SK-N-SH (cell line): ENCODE data around the gene ZC3H7A. TPM values are rescaled to one million over a fixed set of nuclear protein-coding genes. Genes with fewer than 3 reads are reported as not detected.
A peak's percentile ranks its signal among the peaks of the same experiment; 100 is the strongest.

Source experiments
- CTCF ChIA-PET: fragments of 300-600, 350-600 bp; formaldehyde crosslinking; extraction: SDS; loops from one replicate; lab custom pipeline; 2021; lab: Yijun Ruan, JAX
- POLR2A ChIA-PET: fragments of 350-600 bp; sonication (Branson Sonifier 250); formaldehyde crosslinking; extraction: SDS; loops from one replicate; lab custom pipeline; 2020; ENCODE audit warnings: antibody characterized with exemption, inconsistent platforms; lab: Yijun Ruan, JAX
- DNase-seq: peaks from one replicate; pipeline ENCODE4 v3.0.0; 2012
- H2AFZ ChIP-seq: fragments of 200-600 bp; sonication (generic); 2 replicates; pipeline ENCODE4 v1.8.1; 2016; ENCODE audit warnings: antibody characterized with exemption, mild to moderate bottlenecking, low read depth
- H3F3A ChIP-seq: fragments of 200-600 bp; sonication (generic); replicated peaks from 2 replicates; pipeline ENCODE3; 2016; ENCODE audit warnings: antibody characterized with exemption, mild to moderate bottlenecking; ENCODE audit not compliant: insufficient read depth
- H3K27ac ChIP-seq, 2 experiments: fragments of 200-500 bp in 1 of 2; fragments of 200-600 bp in 1 of 2; sonication (Bioruptor generic) in 1 of 2; sonication (generic), shearing (Covaris generic) in 1 of 2; 2 replicates each; pipeline versions ENCODE4 v1.5.1 to v1.6.1; 2014 to 2016; ENCODE audit warnings: low read depth in 2 of 2, inconsistent platforms in 1 of 2, low read length in 1 of 2, mild to moderate bottlenecking in 1 of 2, mixed read lengths in 1 of 2
- H3K27me3 ChIP-seq: fragments of 200-600 bp; sonication (generic), shearing (Covaris generic); 2 replicates; pipeline ENCODE4 v1.6.1; 2016; ENCODE audit warnings: mixed run types; ENCODE audit not compliant: insufficient read depth
- H3K36me3 ChIP-seq, 2 experiments: fragments of 200-500 bp in 1 of 2; fragments of 200-600 bp in 1 of 2; sonication (Bioruptor generic) in 1 of 2; sonication (generic) in 1 of 2; replicated peaks in 1 of 2; 2 replicates each; pipeline versions ENCODE3 to v1.5.1; 2014 to 2016; ENCODE audit warnings: low read length in 1 of 2, mild to moderate bottlenecking in 1 of 2; ENCODE audit not compliant: insufficient read depth in 2 of 2, control insufficient read depth in 1 of 2
- H3K4me1 ChIP-seq, 2 experiments: fragments of 200-500 bp in 1 of 2; fragments of 200-600 bp in 1 of 2; sonication (Bioruptor generic) in 1 of 2; sonication (generic), shearing (Covaris generic) in 1 of 2; 2 replicates each; pipeline versions ENCODE4 v1.5.1 to v1.6.1; 2014 to 2016; ENCODE audit warnings: low read depth in 1 of 2, low read length in 1 of 2, mixed run types in 1 of 2; ENCODE audit not compliant: insufficient read depth in 2 of 2, control insufficient read depth in 1 of 2
- H3K4me2 ChIP-seq: fragments of 200-600 bp; sonication (generic), shearing (Covaris generic); 2 replicates; pipeline ENCODE4 v1.6.1; 2017; ENCODE audit warnings: mixed run types
- H3K4me3 ChIP-seq, 2 experiments: fragments of 200-500 bp in 1 of 2; fragments of 200-600 bp in 1 of 2; sonication (Bioruptor generic) in 1 of 2; sonication (generic), shearing (Covaris generic) in 1 of 2; 2 replicates each; pipeline versions ENCODE4 v1.5.1 to v1.8.1; 2014 to 2016; ENCODE audit warnings: low read depth in 2 of 2, inconsistent platforms in 1 of 2, low read length in 1 of 2, mild to moderate bottlenecking in 1 of 2, mixed read lengths in 1 of 2, moderate library complexity in 1 of 2
- H3K79me2 ChIP-seq: fragments of 200-600 bp; sonication (generic); 2 replicates; pipeline ENCODE4 v1.8.1; 2017; ENCODE audit warnings: mild to moderate bottlenecking; ENCODE audit not compliant: insufficient read depth
- H3K9ac ChIP-seq: fragments of 200-600 bp; sonication (generic); 2 replicates; pipeline ENCODE4 v1.6.1; 2017; ENCODE audit warnings: mixed run types
- H3K9me2 ChIP-seq: fragments of 200-600 bp; sonication (generic); 2 replicates; pipeline ENCODE4 v1.6.1; 2017; ENCODE audit warnings: mixed run types
- H3K9me3 ChIP-seq: fragments of 200-600 bp; sonication (generic); 2 replicates; pipeline ENCODE4 v1.6.1; 2017; ENCODE audit warnings: mixed run types, mild to moderate bottlenecking, moderate library complexity
- H4K20me1 ChIP-seq: fragments of 200-600 bp; sonication (generic); 2 replicates; pipeline ENCODE4 v1.6.1; 2017; ENCODE audit warnings: mild to moderate bottlenecking, mixed run types; ENCODE audit not compliant: insufficient read depth
- CTCF ChIP-seq: fragments of 200-600 bp; sonication (generic); IDR thresholded peaks from 2 replicates; pipeline ENCODE4 v1.6.1; 2017; ENCODE audit warnings: antibody characterized with exemption, mild to moderate bottlenecking, moderate library complexity
- FOXJ3 ChIP-seq: sonication (generic); formaldehyde crosslinking; IDR thresholded peaks from 2 replicates; pipeline ENCODE4 v1.5.1; 2020; ENCODE audit warnings: mild to moderate bottlenecking, missing genetic modification reagents
- FOXM1 ChIP-seq: IDR thresholded peaks from 2 replicates; pipeline ENCODE4 v1.4.0; 2012; ENCODE audit warnings: low read depth, mild to moderate bottlenecking
- IRF3 ChIP-seq: fragments of 150-350 bp; IDR thresholded peaks from 2 replicates; pipeline ENCODE4 v1.6.1; 2016; ENCODE audit warnings: mild to moderate bottlenecking, low read depth, low read length
- JUND ChIP-seq: IDR thresholded peaks from 2 replicates; pipeline ENCODE4 v1.4.0; 2012
- MEF2A ChIP-seq: IDR thresholded peaks from 2 replicates; pipeline ENCODE4 v1.4.0; 2012; ENCODE audit warnings: low read depth, borderline replicate concordance
- MXI1 ChIP-seq: IDR thresholded peaks from 2 replicates; pipeline ENCODE4 v1.6.1; 2012; ENCODE audit warnings: mild to moderate bottlenecking, low read depth, low read length, improper control_type of control experiment
- NFIC ChIP-seq: IDR thresholded peaks from 2 replicates; pipeline ENCODE4 v1.4.0; 2012; ENCODE audit warnings: borderline replicate concordance
- NRF1 ChIP-seq: IDR thresholded peaks from 2 replicates; pipeline ENCODE4 v1.6.1; 2012; ENCODE audit warnings: low read depth, mild to moderate bottlenecking, low read length
- RCOR1 ChIP-seq: fragments of 150-350 bp; IDR thresholded peaks from 2 replicates; pipeline ENCODE4 v1.6.1; 2017; ENCODE audit warnings: antibody characterized with exemption, low read length
- RXRA ChIP-seq: IDR thresholded peaks from 2 replicates; pipeline ENCODE4 v1.4.0; 2012; ENCODE audit warnings: low read depth, mild to moderate bottlenecking, borderline replicate concordance
- SIN3A ChIP-seq: IDR thresholded peaks from 2 replicates; pipeline ENCODE4 v1.6.1; 2012; ENCODE audit warnings: low read depth, mild to moderate bottlenecking, low read length, moderate library complexity, borderline replicate concordance
- SMC3 ChIP-seq: IDR thresholded peaks from 2 replicates; pipeline ENCODE4 v1.6.1; 2012; ENCODE audit warnings: low read depth, low read length, improper control_type of control experiment
- TAF1 ChIP-seq: IDR thresholded peaks from 2 replicates; pipeline ENCODE4 v1.6.1; 2012; ENCODE audit warnings: low read depth, mild to moderate bottlenecking, low read length, moderate library complexity, borderline replicate concordance
- USF1 ChIP-seq: IDR thresholded peaks from 2 replicates; pipeline ENCODE4 v1.4.0; 2012; ENCODE audit warnings: low read depth, borderline replicate concordance
- WGBS: methylation state at CpG from one replicate; pipeline ENCODE4 v1.1.6; 2017; ENCODE audit warnings: low lambda C conversion rate; 5-methylcytosine and 5-hydroxymethylcytosine counted together
- polyA plus RNA-seq, 3 experiments: library from polyadenylated mRNA; depleted of rRNA; stranded (reverse); fragments of >200 nt; gene quantifications; 2 replicates each; pipeline ENCODE4 v1.2.3, GENCODE V29; 2012
- TF ChIP-seq, protein P1 (sequence below): IDR thresholded peaks from 2 replicates; pipeline ENCODE4 v1.6.1; 2012; ENCODE audit warnings: mild to moderate bottlenecking, low read depth, low read length, moderate library complexity

The ZC3H7A gene
- polyA plus RNA-seq, 1 of the 3 experiments (the other 2 are of a cell fraction), result 31.9 TPM

DNA sequence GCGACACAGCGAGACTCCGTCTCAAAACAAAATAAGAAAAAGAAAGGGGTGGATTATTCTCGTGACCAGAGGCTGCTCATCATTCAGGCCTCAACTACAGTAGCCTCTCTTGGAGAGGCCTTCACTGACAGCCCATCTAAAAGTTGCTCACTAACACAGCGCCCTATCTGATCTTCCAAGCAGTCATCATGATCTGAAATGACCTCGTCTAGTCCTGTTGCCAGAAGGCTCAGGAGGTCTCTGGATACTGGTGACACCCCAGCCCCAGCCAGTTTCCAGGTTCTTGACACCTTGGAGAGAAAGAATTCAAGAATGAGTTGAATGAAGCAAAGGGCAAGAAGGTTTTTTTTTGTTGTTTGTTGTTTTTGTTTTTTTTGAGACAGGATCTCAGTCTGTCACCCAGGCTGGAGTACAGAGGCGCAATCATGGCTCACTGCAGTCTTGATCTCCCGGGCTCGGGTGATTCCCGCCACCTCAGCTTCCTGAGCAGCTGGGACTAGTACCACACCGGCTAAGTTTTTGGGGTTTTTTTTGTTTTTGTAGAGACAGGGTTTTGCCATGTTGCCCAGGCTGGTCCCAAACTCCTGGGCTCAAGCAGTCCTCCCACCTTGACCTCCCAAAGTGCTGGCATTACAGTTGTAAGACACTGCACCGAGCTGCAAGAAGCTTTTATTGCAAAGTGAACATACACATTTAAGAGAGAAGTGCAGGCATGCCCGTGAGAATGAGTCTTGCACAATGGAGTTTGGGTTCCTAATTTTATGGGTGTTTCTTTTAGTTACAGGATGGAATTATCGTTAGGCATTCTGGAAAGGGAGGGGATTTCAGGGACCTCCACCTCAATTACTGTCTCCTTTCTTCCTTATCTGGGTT lies 2.7 kb upstream of the ZC3H7A start:
- Histone ChIP-seq H3F3A (peaks cover 30% of the 10 kb centered on the region), H3K4me2 (peak overlapping the region; percentile 97; the same call in 1 of the 2 replicates), H3K27ac (no peak overlapping the region), H3K27me3 (no peaks in the 10 kb centered on the region), H3K4me3 (no peak overlapping the region; a peak in 1 of 4 replicates), H4K20me1 (peaks cover 3% of the 10 kb centered on the region; the same call in 1 of the 2 replicates), H3K9me3 (no peaks in the 10 kb centered on the region), H2AFZ (no peak overlapping the region), H3K9ac (no peak overlapping the region), H3K36me3 (peaks cover 4 to 7% of the 10 kb centered on the region in 2 experiments), H3K79me2 (peaks cover 45% of the 10 kb centered on the region), H3K4me1 (peaks cover 19 to 20% of the 10 kb centered on the region in 2 experiments; a peak in 2 of 4 replicates), H3K9me2 (no peaks in the 10 kb centered on the region)
- POLR2A ChIA-PET, result no interaction called here
- 94% methylated on average over 14 of the region's 14 CpGs for WGBS
- CTCF ChIA-PET, result interaction anchor here (2.9 kb wide), 1 partner anchor 10 kb away, joined by 15 read pairs; no protein-coding TSS in a partner anchor
- no peak for TF ChIP-seq MEF2A
- no peak for TF ChIP-seq MXI1
- TF ChIP-seq SIN3A, result no peak
- no peak for TF ChIP-seq RXRA
- TF ChIP-seq CTCF, result no peak
- no peak for TF ChIP-seq FOXJ3 (CRISPR knock-in tag)
- no peak for TF ChIP-seq TAF1
- no peak for TF ChIP-seq IRF3
- TF ChIP-seq JUND, result no peak
- no peak for DNase-seq

DNA sequence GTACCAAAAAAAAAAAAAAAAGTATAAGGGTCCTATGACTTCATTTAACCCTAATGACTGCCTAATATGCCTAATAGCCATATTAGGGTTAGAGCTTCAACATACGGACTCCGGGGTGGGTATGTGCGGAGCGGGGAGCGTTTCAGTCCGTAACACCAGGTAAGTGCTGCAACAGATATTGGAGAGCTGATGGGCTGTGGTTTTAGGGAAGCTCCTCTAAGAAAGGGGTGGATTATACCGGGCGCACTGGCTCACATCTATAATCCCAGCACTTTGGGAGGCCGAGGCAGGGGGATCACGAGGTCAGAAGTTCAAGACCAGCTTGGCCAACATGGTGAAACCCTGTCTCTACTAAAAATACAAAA lies 1.9 kb upstream of the ZC3H7A start:
- peaks cover 53% of the 10 kb centered on the region for H3K79me2 ChIP-seq
- 94% methylated on average over 10 of the region's 10 CpGs for WGBS
- no peaks in the 10 kb centered on the region for H3K9me3 ChIP-seq
- no peak for DNase-seq
- H3K4me3 ChIP-seq, result peak overlapping the region in 1 of 2 experiments; percentile 89; a peak in 2 of 4 replicates
- H3K27ac ChIP-seq, result no peak overlapping the region
- POLR2A ChIA-PET, result no interaction called here
- H3F3A ChIP-seq, result peaks cover 30% of the 10 kb centered on the region
- peaks cover 3% of the 10 kb centered on the region; the same call in 1 of the 2 replicates for H4K20me1 ChIP-seq
- peaks cover 5 to 13% of the 10 kb centered on the region in 2 experiments for H3K36me3 ChIP-seq
- no peak overlapping the region for H2AFZ ChIP-seq
- peak overlapping the region; percentile 97 for H3K4me2 ChIP-seq
- H3K9me2 ChIP-seq, result no peaks in the 10 kb centered on the region
- no peaks in the 10 kb centered on the region for H3K27me3 ChIP-seq
- H3K4me1 ChIP-seq, result peaks cover 21 to 24% of the 10 kb centered on the region in 2 experiments; a peak in 2 of 4 replicates
- CTCF ChIA-PET, result interaction anchor here (2.9 to 3.1 kb wide), 2 partner anchors 11 to 403 kb away, joined by 15 to 18 read pairs; no protein-coding TSS in a partner anchor
- no peak for TF ChIP-seq RXRA
- TF ChIP-seq MEF2A, result no peak
- TF ChIP-seq FOXM1, result no peak
- no peak for TF ChIP-seq SMC3
- TF ChIP-seq SIN3A, result no peak
- TF ChIP-seq USF1, result no peak
- TF ChIP-seq JUND, result no peak
- TF ChIP-seq NFIC, result no peak
- no peak for TF ChIP-seq TAF1
- TF ChIP-seq NRF1, result no peak
- TF ChIP-seq, protein P1, sequence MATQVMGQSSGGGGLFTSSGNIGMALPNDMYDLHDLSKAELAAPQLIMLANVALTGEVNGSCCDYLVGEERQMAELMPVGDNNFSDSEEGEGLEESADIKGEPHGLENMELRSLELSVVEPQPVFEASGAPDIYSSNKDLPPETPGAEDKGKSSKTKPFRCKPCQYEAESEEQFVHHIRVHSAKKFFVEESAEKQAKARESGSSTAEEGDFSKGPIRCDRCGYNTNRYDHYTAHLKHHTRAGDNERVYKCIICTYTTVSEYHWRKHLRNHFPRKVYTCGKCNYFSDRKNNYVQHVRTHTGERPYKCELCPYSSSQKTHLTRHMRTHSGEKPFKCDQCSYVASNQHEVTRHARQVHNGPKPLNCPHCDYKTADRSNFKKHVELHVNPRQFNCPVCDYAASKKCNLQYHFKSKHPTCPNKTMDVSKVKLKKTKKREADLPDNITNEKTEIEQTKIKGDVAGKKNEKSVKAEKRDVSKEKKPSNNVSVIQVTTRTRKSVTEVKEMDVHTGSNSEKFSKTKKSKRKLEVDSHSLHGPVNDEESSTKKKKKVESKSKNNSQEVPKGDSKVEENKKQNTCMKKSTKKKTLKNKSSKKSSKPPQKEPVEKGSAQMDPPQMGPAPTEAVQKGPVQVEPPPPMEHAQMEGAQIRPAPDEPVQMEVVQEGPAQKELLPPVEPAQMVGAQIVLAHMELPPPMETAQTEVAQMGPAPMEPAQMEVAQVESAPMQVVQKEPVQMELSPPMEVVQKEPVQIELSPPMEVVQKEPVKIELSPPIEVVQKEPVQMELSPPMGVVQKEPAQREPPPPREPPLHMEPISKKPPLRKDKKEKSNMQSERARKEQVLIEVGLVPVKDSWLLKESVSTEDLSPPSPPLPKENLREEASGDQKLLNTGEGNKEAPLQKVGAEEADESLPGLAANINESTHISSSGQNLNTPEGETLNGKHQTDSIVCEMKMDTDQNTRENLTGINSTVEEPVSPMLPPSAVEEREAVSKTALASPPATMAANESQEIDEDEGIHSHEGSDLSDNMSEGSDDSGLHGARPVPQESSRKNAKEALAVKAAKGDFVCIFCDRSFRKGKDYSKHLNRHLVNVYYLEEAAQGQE, result no peak
- no peak for TF ChIP-seq RCOR1
- H3K9ac ChIP-seq, result no peak overlapping the region
